PC-3 (cell line): ENCODE measurements around the gene MAPK1.

Experiments
- CTCF ChIP-seq: fragments of 300-600 bp; sonication (generic); conservative IDR thresholded peaks from 2 replicates; pipeline ENCODE4 v1.5.1; 2017; ENCODE audit warnings: antibody characterized with exemption, low read depth, mild to moderate bottlenecking, low read length
- EZH2 ChIP-seq: fragments of 300-600 bp; sonication (generic); IDR thresholded peaks from one replicate; pipeline ENCODE4 v1.6.1; 2017; ENCODE audit warnings: antibody characterized with exemption, mild to moderate bottlenecking, low read length; ENCODE audit not compliant: unreplicated experiment

DNA sequence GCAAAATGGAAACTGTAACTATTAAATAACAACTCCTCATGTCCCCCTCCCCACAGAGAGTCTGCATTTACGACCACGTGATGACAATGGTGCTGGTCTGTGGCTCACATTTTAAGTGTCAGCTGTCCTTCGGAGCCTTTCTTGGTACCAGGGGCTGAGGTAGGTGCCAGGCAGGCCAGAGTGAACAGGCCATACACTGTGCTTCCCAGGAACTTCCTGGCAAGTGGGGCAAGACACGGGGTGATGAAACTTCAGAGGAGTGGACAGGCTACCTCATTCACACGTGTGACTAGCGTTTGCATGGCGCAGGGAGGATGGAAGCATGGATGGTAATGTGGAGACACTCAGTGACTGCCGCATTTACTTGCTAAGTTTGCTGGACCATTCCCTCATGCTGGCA lies 121.5 kb downstream of the MAPK1 start:
- TF ChIP-seq CTCF (no peak), EZH2 (no peak)
